Measurements from ENCODE around the gene SLC17A7. TPM values are rescaled to one million over a fixed set of nuclear protein-coding genes. Genes with fewer than 3 reads are reported as not detected.

The SLC17A7 gene
- total RNA-seq, 1 experiment from 2014 or later: 1.8 TPM

DNA sequence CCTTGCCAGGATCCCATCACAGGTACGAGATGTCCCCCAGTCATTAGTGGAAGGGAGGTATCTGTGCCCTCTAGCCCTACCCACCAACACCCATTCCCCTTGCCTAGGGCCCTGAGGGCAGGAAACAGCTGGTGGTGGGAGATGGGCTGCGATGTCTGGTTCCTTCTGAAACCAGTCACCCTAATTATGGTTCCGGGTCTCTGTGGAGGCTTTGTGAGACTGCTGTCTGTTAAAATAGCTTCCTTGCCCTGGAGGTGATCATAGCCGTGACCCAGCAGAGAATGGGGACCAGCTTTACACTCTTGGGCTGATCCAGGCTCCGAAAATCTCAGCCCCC lies 17.2 kb upstream of the SLC17A7 start:
- no peak overlapping the region for H3K27ac ChIP-seq (ENCODE audit: low read depth, low read length)
- no peaks in the 10 kb centered on the region for H3K36me3 ChIP-seq (ENCODE audit: control insufficient read depth in 1 of 2, insufficient read depth in 2 of 2, low read length in 2 of 2)
- POLR2A ChIA-PET: no interaction called here
- peaks cover 6 to 10% of the 10 kb centered on the region in 2 experiments; a peak in 2 of 4 replicates for H3K4me1 ChIP-seq (ENCODE audit: control insufficient read depth in 1 of 2, insufficient read depth in 2 of 2, low read length in 2 of 2)
- DNase-seq (ENCODE audit: low read depth, low spot score) (no peak), ATAC-seq (no peak)
- no peak overlapping the region for H3K9ac ChIP-seq (ENCODE audit: low read length)
- RAD21 ChIA-PET (ENCODE audit: low non-redundant PET in 1 of 2, low total read pairs in 2 of 2, uncharacterized antibody in 2 of 2, unreplicated experiment in 2 of 2): no interaction called here
- no peak overlapping the region for H3K4me2 ChIP-seq (ENCODE audit: low read length)
- no peaks in the 10 kb centered on the region for H3K9me2 ChIP-seq (ENCODE audit: insufficient read depth)
- H3K9me3 ChIP-seq (ENCODE audit: control insufficient read depth in 1 of 2, insufficient read depth in 1 of 2, low read depth in 1 of 2, low read length in 2 of 2): no peaks in the 10 kb centered on the region
- H3K27me3 ChIP-seq (ENCODE audit: insufficient read depth, low read length): no peaks in the 10 kb centered on the region
- H3K79me2 ChIP-seq (ENCODE audit: insufficient read depth, low read length): peaks cover 16% of the 10 kb centered on the region
- no peak overlapping the region for H2AFZ ChIP-seq (ENCODE audit: low read depth, low read length, poor library complexity, severe bottlenecking)
- no peak overlapping the region for H3K4me3 ChIP-seq (replicated peaks in 1 of 2; ENCODE audit: low read depth in 1 of 2, low read length in 2 of 2)
- CTCF ChIA-PET: no interaction called here
- H4K20me1 ChIP-seq (ENCODE audit: insufficient read depth): no peaks in the 10 kb centered on the region
- TF ChIP-seq JUND (IDR thresholded peaks at IDR 0.05) (no peak), EGR1 (IDR thresholded peaks at IDR 0.05; ENCODE audit: low read depth) (no peak), POLR2AphosphoS5 (IDR thresholded peaks at IDR 0.05; ENCODE audit: low read depth, low read length) (no peak), SIN3A (IDR thresholded peaks at IDR 0.05; ENCODE audit: low read depth) (no peak), TCF7L2 (IDR thresholded peaks at IDR 0.05; ENCODE audit: borderline replicate concordance, extremely low read depth, insufficient read depth, insufficient read length) (no peak), EZH2 (IDR thresholded peaks at IDR 0.05) (no peak), ZNF274 (IDR thresholded peaks at IDR 0.05; ENCODE audit: low read depth, low read length) (no peak)
- TF ChIP-seq, protein P1, sequence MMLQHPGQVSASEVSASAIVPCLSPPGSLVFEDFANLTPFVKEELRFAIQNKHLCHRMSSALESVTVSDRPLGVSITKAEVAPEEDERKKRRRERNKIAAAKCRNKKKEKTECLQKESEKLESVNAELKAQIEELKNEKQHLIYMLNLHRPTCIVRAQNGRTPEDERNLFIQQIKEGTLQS (IDR thresholded peaks at IDR 0.05): no peak
- intact Hi-C loops (cut with micrococcal nuclease): no loop called here
- BruUV-seq (replicated peaks): no TSS peak

DNA sequence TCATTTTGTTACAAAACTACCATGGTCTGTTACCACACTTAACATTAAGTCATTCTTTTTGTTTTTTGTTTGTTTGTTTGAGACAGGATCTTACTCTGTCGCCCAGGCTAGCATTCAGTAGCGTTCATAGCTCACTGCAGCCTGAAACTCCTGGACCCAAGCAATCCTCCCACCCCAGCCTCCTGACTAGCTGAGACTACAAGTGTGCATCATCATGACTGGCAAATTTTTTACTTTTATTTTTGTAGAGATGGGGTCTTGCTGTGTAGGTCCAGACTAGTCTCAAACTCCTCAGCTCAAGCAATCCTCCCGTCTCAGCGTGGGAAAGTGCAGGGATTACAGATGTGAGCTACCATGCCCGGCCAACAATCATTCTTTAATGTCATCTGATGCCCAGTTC lies 15.0 kb upstream of the SLC17A7 start:
- no peak for ATAC-seq
- no peaks in the 10 kb centered on the region for H4K20me1 ChIP-seq (ENCODE audit: insufficient read depth)
- no peak overlapping the region for H3K4me3 ChIP-seq (replicated peaks in 1 of 2; ENCODE audit: low read depth in 1 of 2, low read length in 2 of 2)
- TF ChIP-seq SIN3A (IDR thresholded peaks at IDR 0.05; ENCODE audit: low read depth): no peak
- H3K27ac ChIP-seq (ENCODE audit: low read depth, low read length): no peak overlapping the region
- RAD21 ChIA-PET (ENCODE audit: low non-redundant PET in 1 of 2, low total read pairs in 2 of 2, uncharacterized antibody in 2 of 2, unreplicated experiment in 2 of 2): no interaction called here
- H3K9me3 ChIP-seq (ENCODE audit: control insufficient read depth in 1 of 2, insufficient read depth in 1 of 2, low read depth in 1 of 2, low read length in 2 of 2): no peaks in the 10 kb centered on the region
- no peaks in the 10 kb centered on the region for H3K27me3 ChIP-seq (ENCODE audit: insufficient read depth, low read length)
- H3K4me1 ChIP-seq (ENCODE audit: control insufficient read depth in 1 of 2, insufficient read depth in 2 of 2, low read length in 2 of 2): peaks cover 10 to 19% of the 10 kb centered on the region in 2 experiments; a peak in 2 of 4 replicates
- no peaks in the 10 kb centered on the region for H3K9me2 ChIP-seq (ENCODE audit: insufficient read depth)
- intact Hi-C loops (cut with micrococcal nuclease): no loop called here
- DNase-seq (ENCODE audit: low read depth, low spot score): no peak
- no TSS peak for BruUV-seq (replicated peaks)
- no peaks in the 10 kb centered on the region for H3K36me3 ChIP-seq (ENCODE audit: control insufficient read depth in 1 of 2, insufficient read depth in 2 of 2, low read length in 2 of 2)
- no peak overlapping the region for H3K4me2 ChIP-seq (ENCODE audit: low read length)
- POLR2A ChIA-PET: no interaction called here
- no peak overlapping the region for H3K9ac ChIP-seq (ENCODE audit: low read length)
- peaks cover 19% of the 10 kb centered on the region for H3K79me2 ChIP-seq (ENCODE audit: insufficient read depth, low read length)
- H2AFZ ChIP-seq (ENCODE audit: low read depth, low read length, poor library complexity, severe bottlenecking): no peak overlapping the region
- CTCF ChIA-PET: interaction anchor here (1.5 kb wide), 1 partner anchor 17 kb away, joined by 5 read pairs; the partner anchor contains the start of gene FLT3LG
